Effector memory CD8-positive, alpha-beta T cell (primary cell): ENCODE measurements around the gene GUCA1A.
"Not testable (repeated sequence)": the region's sequence is repeated elsewhere in the genome, so short reads cannot be mapped to it uniquely, and the experiment has no call there.

ENCODE experiments used
- ATAC-seq: fragments of 150-1000 bp; cut with Tn5 transposase; replicated peaks from 2 replicates; pipeline ENCODE4 v1.10.0; 2021; ENCODE audit warnings: mild to moderate bottlenecking, moderate library complexity
- DNase-seq, 3 experiments: peaks; one replicate each; pipeline ENCODE4 v3.0.0; 2021
- H3K27ac Mint-ChIP-seq, 2 donors: one replicate each; pipeline ENCODE4 v1.8.0; 2022; ENCODE audit warnings: mild to moderate bottlenecking in 2 of 2, mixed read lengths in 2 of 2, moderate library complexity in 2 of 2
- H3K27me3 Mint-ChIP-seq, 2 donors: one replicate each; pipeline ENCODE4 v1.8.0; 2022; ENCODE audit warnings: mixed read lengths in 2 of 2
- H3K36me3 Mint-ChIP-seq: one replicate; pipeline ENCODE4 v1.8.0; 2022; ENCODE audit warnings: mild to moderate bottlenecking, moderate library complexity, mixed read lengths; ENCODE audit not compliant: insufficient read depth
- H3K4me1 Mint-ChIP-seq, 2 donors: one replicate each; pipeline ENCODE4 v1.8.0; 2022; ENCODE audit warnings: low read depth in 2 of 2, mixed read lengths in 2 of 2
- H3K4me3 Mint-ChIP-seq, 2 donors: one replicate each; pipeline ENCODE4 v1.8.0; 2022; ENCODE audit warnings: mild to moderate bottlenecking in 2 of 2, mixed read lengths in 2 of 2, moderate library complexity in 2 of 2
- H3K9me3 Mint-ChIP-seq, 2 donors: one replicate each; pipeline ENCODE4 v1.8.0; 2022; ENCODE audit warnings: mixed read lengths in 2 of 2

Gene GUCA1A

DNA sequence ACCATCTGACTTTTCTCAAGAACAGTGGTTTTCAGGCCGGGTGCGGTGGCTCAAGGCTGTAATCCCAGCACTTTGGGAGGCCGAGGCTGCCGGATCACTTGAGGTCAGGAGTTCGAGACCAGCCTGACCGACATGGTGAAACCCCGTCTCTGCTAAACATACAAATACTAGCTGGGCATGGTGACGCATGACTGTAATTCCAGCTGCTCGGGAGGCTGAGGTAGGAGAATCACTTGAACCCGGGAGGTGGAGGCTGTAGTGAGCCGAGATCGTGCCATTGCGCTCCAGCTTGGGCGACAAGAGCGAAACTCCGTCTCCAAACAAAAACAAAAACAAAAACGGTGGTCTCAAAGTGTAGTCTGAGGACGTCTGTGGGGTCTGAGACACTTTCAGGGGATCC lies 43.3 kb downstream of the GUCA1A start:
- not testable (repeated sequence) for H3K27me3 Mint-ChIP-seq, H3K9me3 Mint-ChIP-seq, DNase-seq, ATAC-seq
- H3K36me3 Mint-ChIP-seq, result peaks cover 29% of the 10 kb centered on the region
- peak overlapping the region; percentile 81 to 89 for H3K27ac Mint-ChIP-seq
- H3K4me1 Mint-ChIP-seq, result peaks cover 14 to 15% of the 10 kb centered on the region in 2 donors
- peak overlapping the region; percentile 70 to 99 for H3K4me3 Mint-ChIP-seq

GRCh38 chr6:42217157-42217518 lies 44.0 kb downstream of the GUCA1A start:
- Mint-ChIP-seq H3K4me3 (peak overlapping the region; percentile 97 to 99), H3K9me3 (no peaks in the 10 kb centered on the region), H3K27ac (peak overlapping the region; percentile 96 to 99), H3K36me3 (peaks cover 25% of the 10 kb centered on the region), H3K27me3 (no peaks in the 10 kb centered on the region), H3K4me1 (peaks cover 14 to 15% of the 10 kb centered on the region in 2 donors)
- no peak for ATAC-seq
- no peak for DNase-seq

- Mint-ChIP-seq H3K36me3 (peaks cover 21% of the 10 kb centered on the region), H3K4me3 (peak within 1 kb of the TSS; percentile 97 to 99), H3K27ac (peak within 1 kb of the TSS; percentile 96 to 99), H3K27me3 (no peaks in the 10 kb centered on the region), H3K9me3 (no peaks in the 10 kb centered on the region), H3K4me1 (peaks cover 14 to 15% of the 10 kb centered on the region in 2 donors)
- ATAC-seq (peak; percentile 99), DNase-seq (peak; percentile 85 to 87 (median 86))
These were observed 44.6 kb downstream of the GUCA1A start, which contains the start of gene MRPS10 for GRCh38 chr6:42217519-42218367. MRPS10 (minus strand) TSS chr6:42217861; CDS start chr6:42217849, 12 bp downstream.

DNA sequence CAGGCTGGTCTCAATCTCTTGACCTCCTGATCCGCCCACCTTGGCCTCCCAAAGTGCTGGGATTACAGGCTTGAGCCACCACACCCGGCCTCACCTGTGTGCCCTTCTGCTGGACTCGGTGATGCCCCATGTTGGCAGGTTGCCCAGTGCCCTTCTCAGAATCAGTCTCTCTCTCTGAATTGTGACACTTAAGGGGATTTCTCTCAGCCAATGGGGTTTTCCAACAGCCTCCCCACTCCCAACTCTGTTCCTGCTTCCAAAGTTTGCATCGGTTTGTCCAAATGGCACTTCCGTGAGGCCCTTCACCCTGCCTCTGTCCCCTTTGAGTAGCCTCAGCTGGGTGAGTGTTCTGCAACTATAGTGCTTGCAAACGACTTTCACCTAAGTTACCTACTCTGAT lies 47.6 kb downstream of the GUCA1A start:
- H3K36me3 Mint-ChIP-seq, result peaks cover 8% of the 10 kb centered on the region
- H3K9me3 Mint-ChIP-seq, result no peaks in the 10 kb centered on the region
- peaks cover 10% of the 10 kb centered on the region in 2 donors for H3K4me1 Mint-ChIP-seq
- no peak for ATAC-seq
- no peak overlapping the region for H3K27ac Mint-ChIP-seq
- DNase-seq, result no peak
- H3K27me3 Mint-ChIP-seq, result no peaks in the 10 kb centered on the region
- H3K4me3 Mint-ChIP-seq, result no peak overlapping the region

- DNase-seq (no peak), ATAC-seq (no peak)
- no peak overlapping the region for H3K4me3 Mint-ChIP-seq
- no peaks in the 10 kb centered on the region for H3K27me3 Mint-ChIP-seq
- H3K4me1 Mint-ChIP-seq, result peaks cover 6% of the 10 kb centered on the region in 2 donors
- no peaks in the 10 kb centered on the region for H3K9me3 Mint-ChIP-seq
- peaks cover 15% of the 10 kb centered on the region for H3K36me3 Mint-ChIP-seq
- no peak overlapping the region for H3K27ac Mint-ChIP-seq
These were observed 48.4 kb downstream of the GUCA1A start for GRCh38 chr6:42221546-42221945.

DNA sequence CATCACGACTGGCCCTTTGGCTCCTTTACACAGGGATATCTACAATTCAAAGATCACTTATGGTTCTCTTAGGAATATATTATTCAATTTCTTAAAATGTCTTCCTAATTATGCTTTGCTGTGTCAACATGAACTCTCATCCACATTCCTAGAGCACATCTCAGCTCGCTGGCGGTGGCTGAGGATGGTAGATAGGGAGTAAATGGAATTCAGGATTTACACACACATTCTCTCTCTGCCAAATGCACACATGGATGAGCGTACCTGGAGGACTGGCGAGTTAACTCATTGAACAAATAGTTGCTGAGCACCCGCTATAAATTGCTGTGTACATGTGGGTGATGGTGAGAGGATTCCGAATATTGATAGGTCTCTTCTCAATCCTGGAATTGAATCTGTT lies 49.3 kb downstream of the GUCA1A start:
- Mint-ChIP-seq H3K36me3 (peaks cover 20% of the 10 kb centered on the region), H3K27me3 (no peaks in the 10 kb centered on the region), H3K4me1 (peaks cover 3 to 5% of the 10 kb centered on the region in 2 donors), H3K4me3 (no peak overlapping the region), H3K27ac (no peak overlapping the region), H3K9me3 (no peaks in the 10 kb centered on the region)
- DNase-seq (no peak), ATAC-seq (no peak)

- Mint-ChIP-seq H3K36me3 (peaks cover 34% of the 10 kb centered on the region), H3K4me1 (no peaks in the 10 kb centered on the region), H3K9me3 (no peaks in the 10 kb centered on the region), H3K27ac (peak overlapping the region in 1 of 2 donors; percentile 65), H3K4me3 (no peak overlapping the region), H3K27me3 (no peaks in the 10 kb centered on the region)
- ATAC-seq, result no peak
- DNase-seq, result no peak
These were observed 51.3 kb downstream of the GUCA1A start for GRCh38 chr6:42224222-42225028.

- Mint-ChIP-seq H3K27ac (peak overlapping the region in 1 of 2 donors; percentile 65), H3K36me3 (peaks cover 39% of the 10 kb centered on the region), H3K27me3 (no peaks in the 10 kb centered on the region), H3K9me3 (no peaks in the 10 kb centered on the region), H3K4me3 (no peak overlapping the region), H3K4me1 (no peaks in the 10 kb centered on the region)
- no peak for ATAC-seq
- DNase-seq, result no peak
These were observed 51.8 kb downstream of the GUCA1A start for GRCh38 chr6:42225029-42225339.

DNA sequence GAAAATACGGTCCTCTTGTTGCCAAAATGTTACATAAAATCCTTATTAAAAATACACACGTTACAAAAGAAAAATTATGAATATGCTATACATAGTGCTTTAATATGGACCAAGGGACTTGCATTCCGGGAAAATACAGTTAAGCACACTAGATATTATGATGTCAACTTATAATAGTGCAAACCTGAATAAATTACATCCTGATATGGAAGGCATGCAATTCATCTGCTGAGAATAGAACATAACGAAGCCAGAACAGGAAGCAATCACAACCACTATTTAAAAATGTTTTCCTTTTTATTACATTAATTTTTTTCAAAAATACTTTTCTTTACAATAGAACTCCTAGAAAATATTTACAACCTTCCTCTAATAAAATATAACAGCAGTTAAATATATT lies 52.3 kb downstream of the GUCA1A start:
- peaks cover 0 to 2% of the 10 kb centered on the region in 2 donors for H3K4me1 Mint-ChIP-seq
- DNase-seq (no peak), ATAC-seq (no peak)
- no peaks in the 10 kb centered on the region for H3K27me3 Mint-ChIP-seq
- no peak overlapping the region for H3K27ac Mint-ChIP-seq
- H3K4me3 Mint-ChIP-seq, result no peak overlapping the region
- no peaks in the 10 kb centered on the region for H3K9me3 Mint-ChIP-seq
- H3K36me3 Mint-ChIP-seq, result peaks cover 39% of the 10 kb centered on the region

GRCh38 chr6:42226161-42226611 lies 53.0 kb downstream of the GUCA1A start:
- Mint-ChIP-seq H3K27ac (peak overlapping the region in 1 of 2 donors; percentile 63), H3K4me3 (no peak overlapping the region), H3K36me3 (peaks cover 43% of the 10 kb centered on the region), H3K9me3 (no peaks in the 10 kb centered on the region), H3K4me1 (peaks cover 0 to 4% of the 10 kb centered on the region in 2 donors), H3K27me3 (no peaks in the 10 kb centered on the region)
- DNase-seq, result no peak
- ATAC-seq, result no peak

GRCh38 chr6:42226645-42227143 lies 53.5 kb downstream of the GUCA1A start:
- no peaks in the 10 kb centered on the region for H3K9me3 Mint-ChIP-seq
- no peak overlapping the region for H3K4me3 Mint-ChIP-seq
- no peak for DNase-seq
- no peaks in the 10 kb centered on the region for H3K27me3 Mint-ChIP-seq
- H3K4me1 Mint-ChIP-seq, result peaks cover 0 to 4% of the 10 kb centered on the region in 2 donors
- peak overlapping the region in 1 of 2 donors; percentile 63 for H3K27ac Mint-ChIP-seq
- no peak for ATAC-seq
- peaks cover 43% of the 10 kb centered on the region for H3K36me3 Mint-ChIP-seq

DNA sequence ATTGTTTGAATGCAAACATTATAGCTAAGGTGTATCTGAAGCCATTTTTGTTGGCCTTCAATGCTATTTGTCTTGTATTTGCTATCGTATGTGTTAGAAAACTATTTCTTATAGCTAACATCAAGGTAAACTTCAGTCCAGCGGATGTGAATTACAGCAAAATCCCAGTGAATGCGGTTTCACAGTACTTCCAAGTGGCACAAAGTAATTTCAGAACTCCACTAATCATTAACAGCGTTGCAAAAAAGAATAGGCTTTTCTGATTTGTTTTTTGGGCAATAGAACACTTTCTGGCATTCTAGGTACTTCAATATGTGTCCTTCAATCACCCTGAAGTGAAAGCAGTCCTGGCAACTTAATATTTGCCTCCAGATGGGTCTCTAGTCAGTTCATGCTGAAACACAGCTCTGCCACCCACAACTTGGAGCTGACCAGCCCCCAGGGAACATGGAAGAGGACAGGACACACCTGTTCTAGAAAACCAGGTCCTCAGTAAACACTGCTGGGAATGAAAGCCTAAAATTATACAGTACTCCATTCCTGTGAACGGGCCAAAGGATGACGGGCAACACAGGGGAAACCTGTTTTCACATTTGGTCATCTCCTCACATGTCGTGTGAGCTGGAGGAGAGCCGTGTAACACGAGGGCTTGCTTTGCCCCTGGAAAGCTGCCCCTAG lies 54.1 kb downstream of the GUCA1A start:
- no peaks in the 10 kb centered on the region for H3K9me3 Mint-ChIP-seq
- ATAC-seq (no peak), DNase-seq (no peak)
- no peak overlapping the region for H3K4me3 Mint-ChIP-seq
- peaks cover 0 to 4% of the 10 kb centered on the region in 2 donors for H3K4me1 Mint-ChIP-seq
- H3K36me3 Mint-ChIP-seq, result peaks cover 43% of the 10 kb centered on the region
- peak overlapping the region in 1 of 2 donors; percentile 63 for H3K27ac Mint-ChIP-seq
- no peaks in the 10 kb centered on the region for H3K27me3 Mint-ChIP-seq

GRCh38 chr6:42228305-42228704 lies 55.1 kb downstream of the GUCA1A start:
- H3K27ac Mint-ChIP-seq, result peak overlapping the region in 1 of 2 donors; percentile 24
- peaks cover 43% of the 10 kb centered on the region for H3K36me3 Mint-ChIP-seq

More at GRCh38 chr6:42228305-42228704, 55.1 kb downstream of the GUCA1A start:
- Mint-ChIP-seq H3K4me1 (peaks cover 0 to 4% of the 10 kb centered on the region in 2 donors), H3K9me3 (no peaks in the 10 kb centered on the region), H3K27me3 (no peaks in the 10 kb centered on the region), H3K4me3 (no peak overlapping the region)
- no peak for DNase-seq
- no peak for ATAC-seq
